NCI-H2107 (cell line): ENCODE results near the gene PPP1R12B.
A peak's percentile ranks its signal among the peaks of the same experiment; 100 is the strongest.
"Not testable (repeated sequence)": the region's sequence is repeated elsewhere in the genome, so short reads cannot be mapped to it uniquely, and the experiment has no call there.

Experiments used
- DNase-seq: peaks from one replicate; lab custom pipeline; 2025; lab: John Stamatoyannopoulos, UW

PPP1R12B gene

GRCh38 chr1:202531812-202532616, 183.5 kb downstream of the PPP1R12B start:
- not testable (repeated sequence) for DNase-seq

GRCh38 chr1:202539166-202539574, 190.7 kb downstream of the PPP1R12B start:
- not testable (repeated sequence) for DNase-seq

- not testable (repeated sequence) for DNase-seq
Measured at GRCh38 chr1:202539583-202539982, 191.1 kb downstream of the PPP1R12B start.

GRCh38 chr1:202540014-202540413, 191.5 kb downstream of the PPP1R12B start:
- DNase-seq, result no peak

- no peak for DNase-seq
Measured at GRCh38 chr1:202540448-202540847, 191.9 kb downstream of the PPP1R12B start.

GRCh38 chr1:202540858-202541257, 192.4 kb downstream of the PPP1R12B start:
- DNase-seq, result not testable (repeated sequence)

DNA sequence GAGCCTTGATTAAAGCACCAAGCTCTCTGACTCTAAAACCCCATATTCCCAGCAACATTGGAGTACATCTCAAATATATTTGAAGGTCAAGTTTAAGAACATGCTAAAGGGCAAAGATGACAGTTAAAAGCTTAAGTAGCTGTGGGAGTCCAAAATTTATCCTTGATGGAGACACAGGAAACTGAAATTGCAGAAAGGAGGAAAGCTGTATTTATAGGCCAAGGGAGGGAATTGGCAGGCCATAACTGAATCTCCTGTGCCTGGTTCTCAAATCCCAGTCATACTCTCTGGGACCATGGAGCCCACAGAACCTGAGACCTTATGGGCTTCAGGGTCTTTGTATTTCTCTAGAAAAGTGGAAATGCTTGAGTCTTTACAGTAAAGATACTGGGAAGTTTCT, 193.9 kb downstream of the PPP1R12B start:
- not testable (repeated sequence) for DNase-seq

- not testable (repeated sequence) for DNase-seq
Measured at GRCh38 chr1:202543537-202543936, 195.0 kb downstream of the PPP1R12B start.

GRCh38 chr1:202544766-202545449, 196.4 kb downstream of the PPP1R12B start:
- not testable (repeated sequence) for DNase-seq

- not testable (repeated sequence) for DNase-seq
Measured at GRCh38 chr1:202545647-202546303, 197.3 kb downstream of the PPP1R12B start.

GRCh38 chr1:202546377-202546776, 197.9 kb downstream of the PPP1R12B start:
- not testable (repeated sequence) for DNase-seq

- not testable (repeated sequence) for DNase-seq
Measured at GRCh38 chr1:202546796-202547195, 198.3 kb downstream of the PPP1R12B start.

DNA sequence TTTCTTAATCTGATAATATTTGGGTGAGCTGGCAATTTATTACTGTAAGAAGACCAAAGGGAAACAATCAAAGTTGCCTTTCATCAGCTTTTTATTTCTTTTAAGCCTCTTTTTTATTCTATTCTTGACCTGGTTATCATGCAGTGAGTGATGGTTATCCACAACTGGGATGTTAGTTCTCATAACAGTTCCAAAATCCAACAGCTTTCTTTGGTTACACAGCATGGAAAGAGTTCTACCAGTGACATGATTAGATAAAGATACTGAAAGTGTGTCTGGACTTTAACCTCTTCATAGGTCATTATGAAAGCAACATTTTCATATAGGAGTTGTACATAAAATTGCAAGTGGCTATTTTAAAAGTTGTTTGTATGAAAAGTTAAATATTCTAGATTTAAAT, 198.7 kb downstream of the PPP1R12B start:
- DNase-seq, result no peak

GRCh38 chr1:202550088-202550487, 201.6 kb downstream of the PPP1R12B start:
- not testable (repeated sequence) for DNase-seq

GRCh38 chr1:202551683-202552082, 203.2 kb downstream of the PPP1R12B start:
- peak; percentile 9 for DNase-seq

DNA sequence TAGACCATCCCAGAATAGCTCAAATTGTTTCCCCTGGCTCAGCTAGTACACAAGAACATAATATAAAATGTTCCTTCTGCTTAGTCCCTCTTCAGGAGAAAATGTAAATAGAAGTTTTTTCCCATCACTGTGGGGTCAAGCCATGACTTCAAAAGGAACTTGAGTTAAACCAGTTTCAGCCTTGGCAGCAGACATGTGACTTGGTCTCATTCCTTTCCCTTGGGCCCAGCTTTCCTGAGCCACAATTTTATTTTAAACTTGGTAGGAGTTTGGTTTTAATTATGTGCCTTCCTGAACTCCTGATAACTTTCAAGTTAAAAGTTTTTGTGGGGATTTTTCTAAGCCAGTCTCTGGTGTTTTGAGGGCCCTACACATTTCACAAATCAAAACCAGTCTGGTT, 204.1 kb downstream of the PPP1R12B start:
- DNase-seq, result not testable (repeated sequence)

GRCh38 chr1:202553078-202553477, 204.6 kb downstream of the PPP1R12B start:
- not testable (repeated sequence) for DNase-seq

DNA sequence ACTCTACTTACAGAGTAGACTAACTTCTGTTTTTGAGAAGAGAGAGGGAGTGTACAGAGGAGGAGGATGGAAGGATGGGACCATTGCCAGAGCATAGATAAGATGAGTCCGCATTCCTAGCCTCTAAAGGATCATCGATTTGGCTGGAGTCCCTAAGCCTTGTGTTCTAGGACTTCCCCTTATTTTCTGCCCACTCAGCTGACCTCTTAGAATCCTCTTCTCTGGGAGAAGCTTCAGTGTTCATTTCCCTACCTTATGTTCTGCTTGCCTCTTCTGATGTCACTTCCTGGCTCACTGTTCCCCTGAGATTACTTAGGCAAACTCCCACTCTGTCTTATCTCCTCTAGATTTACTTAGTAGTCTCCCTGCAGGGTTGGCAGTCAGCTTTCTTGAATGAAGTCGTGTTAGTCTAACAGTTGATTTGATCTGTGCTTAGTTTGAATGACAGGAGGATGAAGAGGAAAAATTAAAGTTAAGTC, 205.1 kb downstream of the PPP1R12B start:
- DNase-seq, result no peak

GRCh38 chr1:202554619-202555018, 206.1 kb downstream of the PPP1R12B start:
- DNase-seq, result not testable (repeated sequence)

- not testable (repeated sequence) for DNase-seq
Measured at GRCh38 chr1:202556037-202556436, 207.5 kb downstream of the PPP1R12B start.

- DNase-seq, result not testable (repeated sequence)
Measured at GRCh38 chr1:202557662-202558061, 209.2 kb downstream of the PPP1R12B start.

GRCh38 chr1:202561240-202561639, 212.7 kb downstream of the PPP1R12B start:
- no peak for DNase-seq
